Measurements from ENCODE around the gene ASRGL1.

ASRGL1 gene

GRCh38 chr11:62392506-62392905, 55.3 kb downstream of the ASRGL1 start:
- DNase-seq (ENCODE audit: low read depth), result no peak
- H3K4me3 ChIP-seq (ENCODE audit: low read depth, low read length), result no peak overlapping the region
- TF ChIP-seq CTCF (IDR thresholded peaks at IDR 0.05; ENCODE audit: low read depth, low read length, missing control alignments), result no peak
- in situ Hi-C loops (cut with HindIII; ENCODE audit: low sequenced_read_pairs), result no loop called here

- DNase-seq (ENCODE audit: low read depth), result no peak
- in situ Hi-C loops (cut with HindIII; ENCODE audit: low sequenced_read_pairs), result no loop called here
- TF ChIP-seq CTCF (IDR thresholded peaks at IDR 0.05; ENCODE audit: low read depth, low read length, missing control alignments), result peak; percentile 28
- H3K4me3 ChIP-seq (ENCODE audit: low read depth, low read length), result no peak overlapping the region
These were observed 55.9 kb downstream of the ASRGL1 start for GRCh38 chr11:62393061-62393611.

GRCh38 chr11:62393735-62394134, 56.5 kb downstream of the ASRGL1 start:
- no peak for DNase-seq (ENCODE audit: low read depth)
- no peak overlapping the region for H3K4me3 ChIP-seq (ENCODE audit: low read depth, low read length)
- TF ChIP-seq CTCF (IDR thresholded peaks at IDR 0.05; ENCODE audit: low read depth, low read length, missing control alignments), result no peak
- in situ Hi-C loops (cut with HindIII; ENCODE audit: low sequenced_read_pairs), result no loop called here

GRCh38 chr11:62394825-62395538, 57.7 kb downstream of the ASRGL1 start:
- in situ Hi-C loops (cut with HindIII; ENCODE audit: low sequenced_read_pairs), result no loop called here
- peak; percentile 78 for DNase-seq (ENCODE audit: low read depth)
- TF ChIP-seq CTCF (IDR thresholded peaks at IDR 0.05; ENCODE audit: low read depth, low read length, missing control alignments), result peak; percentile 59
- H3K4me3 ChIP-seq (ENCODE audit: low read depth, low read length), result peak overlapping the region; percentile 36

- in situ Hi-C loops (cut with HindIII; ENCODE audit: low sequenced_read_pairs), result no loop called here
- no peak overlapping the region for H3K4me3 ChIP-seq (ENCODE audit: low read depth, low read length)
- no peak for TF ChIP-seq CTCF (IDR thresholded peaks at IDR 0.05; ENCODE audit: low read depth, low read length, missing control alignments)
- no peak for DNase-seq (ENCODE audit: low read depth)
These were observed 58.8 kb downstream of the ASRGL1 start for GRCh38 chr11:62395885-62396551.

GRCh38 chr11:62398011-62398994, 61.1 kb downstream of the ASRGL1 start:
- DNase-seq (ENCODE audit: low read depth), result no peak
- in situ Hi-C loops (cut with HindIII; ENCODE audit: low sequenced_read_pairs), result no loop called here
- H3K4me3 ChIP-seq (ENCODE audit: low read depth, low read length), result no peak overlapping the region
- no peak for TF ChIP-seq CTCF (IDR thresholded peaks at IDR 0.05; ENCODE audit: low read depth, low read length, missing control alignments)
